ENCODE data around the gene NOD2. TPM values are rescaled to one million over a fixed set of nuclear protein-coding genes. Genes with fewer than 3 reads are reported as not detected.

NOD2 gene
- total and polyA plus RNA-seq, 2 of the 13 experiments (the other 11 are each of a cell fraction or from before 2014, with no cell fraction given), result 0.27 to 0.81 TPM

GRCh38 chr16:50696575-50697420 lies 3.4 kb downstream of the NOD2 start (continued):
- TF ChIP-seq, protein P1, sequence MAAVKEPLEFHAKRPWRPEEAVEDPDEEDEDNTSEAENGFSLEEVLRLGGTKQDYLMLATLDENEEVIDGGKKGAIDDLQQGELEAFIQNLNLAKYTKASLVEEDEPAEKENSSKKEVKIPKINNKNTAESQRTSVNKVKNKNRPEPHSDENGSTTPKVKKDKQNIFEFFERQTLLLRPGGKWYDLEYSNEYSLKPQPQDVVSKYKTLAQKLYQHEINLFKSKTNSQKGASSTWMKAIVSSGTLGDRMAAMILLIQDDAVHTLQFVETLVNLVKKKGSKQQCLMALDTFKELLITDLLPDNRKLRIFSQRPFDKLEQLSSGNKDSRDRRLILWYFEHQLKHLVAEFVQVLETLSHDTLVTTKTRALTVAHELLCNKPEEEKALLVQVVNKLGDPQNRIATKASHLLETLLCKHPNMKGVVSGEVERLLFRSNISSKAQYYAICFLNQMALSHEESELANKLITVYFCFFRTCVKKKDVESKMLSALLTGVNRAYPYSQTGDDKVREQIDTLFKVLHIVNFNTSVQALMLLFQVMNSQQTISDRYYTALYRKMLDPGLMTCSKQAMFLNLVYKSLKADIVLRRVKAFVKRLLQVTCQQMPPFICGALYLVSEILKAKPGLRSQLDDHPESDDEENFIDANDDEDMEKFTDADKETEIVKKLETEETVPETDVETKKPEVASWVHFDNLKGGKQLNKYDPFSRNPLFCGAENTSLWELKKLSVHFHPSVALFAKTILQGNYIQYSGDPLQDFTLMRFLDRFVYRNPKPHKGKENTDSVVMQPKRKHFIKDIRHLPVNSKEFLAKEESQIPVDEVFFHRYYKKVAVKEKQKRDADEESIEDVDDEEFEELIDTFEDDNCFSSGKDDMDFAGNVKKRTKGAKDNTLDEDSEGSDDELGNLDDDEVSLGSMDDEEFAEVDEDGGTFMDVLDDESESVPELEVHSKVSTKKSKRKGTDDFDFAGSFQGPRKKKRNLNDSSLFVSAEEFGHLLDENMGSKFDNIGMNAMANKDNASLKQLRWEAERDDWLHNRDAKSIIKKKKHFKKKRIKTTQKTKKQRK (IDR thresholded peaks at IDR 0.05; ENCODE audit: low read length), result no peak
- no peak for TF ChIP-seq FUBP1 (CRISPR knock-in tag; IDR thresholded peaks at IDR 0.05; ENCODE audit: borderline replicate concordance)
- no peak for TF ChIP-seq SNRNP70 (IDR thresholded peaks at IDR 0.05; ENCODE audit: low read depth, low read length)
- TF ChIP-seq ATF5 (CRISPR knock-in tag; IDR thresholded peaks at IDR 0.05; ENCODE audit: low read depth), result no peak
- no peak for TF ChIP-seq ZNF678 (CRISPR knock-in tag; IDR thresholded peaks at IDR 0.05)
- TF ChIP-seq ELF1 (CRISPR knock-in tag; IDR thresholded peaks at IDR 0.05), result peak; percentile 31; the same call in 1 of the 2 replicates
- TF ChIP-seq PAX8 (CRISPR knock-in tag; IDR thresholded peaks at IDR 0.05; ENCODE audit: borderline replicate concordance), result no peak
- no peak for TF ChIP-seq IKZF1 (IDR thresholded peaks at IDR 0.05)
- peak; percentile 6; the same call in 1 of the 2 replicates for TF ChIP-seq MYC (CRISPR knock-in tag; IDR thresholded peaks at IDR 0.05; ENCODE audit: borderline replicate concordance)
- TF ChIP-seq ZNF598 (CRISPR knock-in tag; IDR thresholded peaks at IDR 0.05; ENCODE audit: borderline replicate concordance), result peak; percentile 53; the same call in 1 of the 2 replicates
- no peak for TF ChIP-seq RBAK (CRISPR knock-in tag; IDR thresholded peaks at IDR 0.05)
- no peak for TF ChIP-seq ZNF607 (CRISPR knock-in tag; IDR thresholded peaks at IDR 0.05; ENCODE audit: borderline replicate concordance)
- no peak for TF ChIP-seq SRSF4 (IDR thresholded peaks at IDR 0.05; ENCODE audit: low read depth, low read length, poor library complexity, severe bottlenecking)
- no peak for TF ChIP-seq ZNF224 (CRISPR knock-in tag; IDR thresholded peaks at IDR 0.05)
- TF ChIP-seq FOXA1 (IDR thresholded peaks at IDR 0.05), result no peak
- no peak for TF ChIP-seq FOXA1 (CRISPR knock-in tag; IDR thresholded peaks at IDR 0.05)
- no peak; the same call in 1 of the 2 replicates for TF ChIP-seq PAXIP1 (CRISPR knock-in tag; conservative IDR thresholded peaks at IDR 0.05)

Data from HepG2 (cell line).